Neural progenitor cell (in vitro differentiated cells): ENCODE data around the gene EPS8L2.

ENCODE experiments used
- CTCF ChIP-seq: fragments of 200-600 bp; sonication (generic); IDR thresholded peaks from 2 replicates; pipeline ENCODE4 v1.5.1; 2017; ENCODE audit warnings: antibody characterized with exemption, mild to moderate bottlenecking
- EZH2 ChIP-seq: fragments of 200-600 bp; sonication (generic); IDR thresholded peaks from 2 replicates; pipeline ENCODE4 v1.6.1; 2017; ENCODE audit warnings: antibody characterized with exemption, mild to moderate bottlenecking, moderate library complexity

- TF ChIP-seq CTCF (no peak), EZH2 (no peak)
Measured at GRCh38 chr11:665704-666281, 40.2 kb upstream of the EPS8L2 start.
